Chondrocyte (in vitro differentiated cells): ENCODE measurements around the gene MRPL38. TPM values are rescaled to one million over a fixed set of nuclear protein-coding genes. Genes with fewer than 3 reads are reported as not detected.
"Not testable (repeated sequence)": the region's sequence is repeated elsewhere in the genome, so short reads cannot be mapped to it uniquely, and the experiment has no call there.

Experiments
- DNase-seq: peaks from one replicate; pipeline ENCODE4 v3.0.0; 2021; ENCODE audit warnings: mixed read lengths, low spot score
- H3K27ac Mint-ChIP-seq: one replicate; pipeline ENCODE4 v1.8.0; 2021; ENCODE audit warnings: mild to moderate bottlenecking, moderate library complexity, mixed read lengths; ENCODE audit not compliant: unreplicated experiment
- H3K27me3 Mint-ChIP-seq: 2 replicates; pipeline ENCODE4 v1.8.0; 2021; ENCODE audit warnings: low read depth, mixed read lengths
- H3K36me3 Mint-ChIP-seq: 2 replicates; pipeline ENCODE4 v1.8.0; 2021; ENCODE audit warnings: low read depth, mixed read lengths
- H3K4me1 Mint-ChIP-seq: 2 replicates; pipeline ENCODE4 v1.8.0; 2021; ENCODE audit warnings: low read depth, mild to moderate bottlenecking, mixed read lengths
- H3K4me3 Mint-ChIP-seq: one replicate; pipeline ENCODE4 v1.8.0; 2021; ENCODE audit warnings: mild to moderate bottlenecking, moderate library complexity, mixed read lengths; ENCODE audit not compliant: unreplicated experiment
- H3K9me3 Mint-ChIP-seq: 2 replicates; pipeline ENCODE4 v1.8.0; 2021; ENCODE audit warnings: low read depth, mixed read lengths
- total RNA-seq: library from RNA; stranded (reverse); gene quantifications from 3 replicates; pipeline ENCODE4 v1.2.1, GENCODE V29; 2021
- TF ChIP-seq, protein P1 (sequence below): fragments of 200-600 bp; sonication (generic); IDR thresholded peaks from 2 replicates; pipeline ENCODE4 v1.5.0; 2021; ENCODE audit warnings: antibody characterized with exemption, mild to moderate bottlenecking, moderate library complexity

The MRPL38 gene
- total RNA-seq, 1 donor from 2014 or later, result 47.4 TPM

DNA sequence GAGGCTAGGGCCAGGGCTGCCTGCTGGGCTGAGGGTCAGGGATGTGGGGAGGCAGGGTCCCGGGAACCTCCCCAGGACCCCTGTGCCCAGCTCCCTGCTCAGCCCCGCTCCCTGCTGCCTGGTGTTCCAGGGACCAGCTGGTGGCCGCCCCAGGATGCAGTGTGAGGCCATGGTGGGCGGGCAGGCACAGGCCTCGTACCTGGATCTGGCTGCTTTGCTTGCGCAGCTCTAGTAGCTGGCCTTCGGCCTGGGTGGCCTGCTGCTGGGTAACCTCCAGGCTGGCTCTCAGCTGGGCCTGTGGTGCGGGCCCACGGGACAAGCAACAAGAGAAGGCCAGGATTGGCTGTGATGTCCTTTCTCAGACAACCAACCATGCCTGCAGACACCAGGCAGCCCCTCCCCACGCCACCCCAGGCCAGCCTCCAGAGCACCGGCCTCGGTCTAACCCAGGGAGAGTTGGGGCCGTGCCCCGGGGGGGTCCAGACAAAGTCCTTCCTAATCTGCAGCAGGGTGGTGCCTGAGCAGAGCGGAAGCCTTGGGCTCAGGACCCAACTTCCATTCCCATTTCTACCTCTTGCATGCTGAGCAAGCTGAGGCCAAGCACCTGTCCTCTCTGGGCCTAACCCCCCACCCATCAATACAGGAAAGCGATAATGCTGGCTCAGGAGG, 12.0 kb downstream of the MRPL38 start:
- Mint-ChIP-seq H3K9me3 (no peaks in the 10 kb centered on the region), H3K27me3 (no peaks in the 10 kb centered on the region), H3K4me3 (no peak overlapping the region), H3K4me1 (peaks cover 26% of the 10 kb centered on the region), H3K27ac (no peak overlapping the region), H3K36me3 (peaks cover 5% of the 10 kb centered on the region)
- TF ChIP-seq, protein P1, sequence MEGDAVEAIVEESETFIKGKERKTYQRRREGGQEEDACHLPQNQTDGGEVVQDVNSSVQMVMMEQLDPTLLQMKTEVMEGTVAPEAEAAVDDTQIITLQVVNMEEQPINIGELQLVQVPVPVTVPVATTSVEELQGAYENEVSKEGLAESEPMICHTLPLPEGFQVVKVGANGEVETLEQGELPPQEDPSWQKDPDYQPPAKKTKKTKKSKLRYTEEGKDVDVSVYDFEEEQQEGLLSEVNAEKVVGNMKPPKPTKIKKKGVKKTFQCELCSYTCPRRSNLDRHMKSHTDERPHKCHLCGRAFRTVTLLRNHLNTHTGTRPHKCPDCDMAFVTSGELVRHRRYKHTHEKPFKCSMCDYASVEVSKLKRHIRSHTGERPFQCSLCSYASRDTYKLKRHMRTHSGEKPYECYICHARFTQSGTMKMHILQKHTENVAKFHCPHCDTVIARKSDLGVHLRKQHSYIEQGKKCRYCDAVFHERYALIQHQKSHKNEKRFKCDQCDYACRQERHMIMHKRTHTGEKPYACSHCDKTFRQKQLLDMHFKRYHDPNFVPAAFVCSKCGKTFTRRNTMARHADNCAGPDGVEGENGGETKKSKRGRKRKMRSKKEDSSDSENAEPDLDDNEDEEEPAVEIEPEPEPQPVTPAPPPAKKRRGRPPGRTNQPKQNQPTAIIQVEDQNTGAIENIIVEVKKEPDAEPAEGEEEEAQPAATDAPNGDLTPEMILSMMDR, result no peak
- no peak for DNase-seq

GRCh38 chr17:75891605-75892555, 12.8 kb downstream of the MRPL38 start:
- TF ChIP-seq, protein P1, result no peak
- H3K36me3 Mint-ChIP-seq, result peaks cover 5% of the 10 kb centered on the region
- no peak overlapping the region for H3K27ac Mint-ChIP-seq
- no peak overlapping the region for H3K4me3 Mint-ChIP-seq
- peaks cover 21% of the 10 kb centered on the region for H3K4me1 Mint-ChIP-seq
- no peaks in the 10 kb centered on the region for H3K9me3 Mint-ChIP-seq
- no peaks in the 10 kb centered on the region for H3K27me3 Mint-ChIP-seq
- DNase-seq, result no peak

DNA sequence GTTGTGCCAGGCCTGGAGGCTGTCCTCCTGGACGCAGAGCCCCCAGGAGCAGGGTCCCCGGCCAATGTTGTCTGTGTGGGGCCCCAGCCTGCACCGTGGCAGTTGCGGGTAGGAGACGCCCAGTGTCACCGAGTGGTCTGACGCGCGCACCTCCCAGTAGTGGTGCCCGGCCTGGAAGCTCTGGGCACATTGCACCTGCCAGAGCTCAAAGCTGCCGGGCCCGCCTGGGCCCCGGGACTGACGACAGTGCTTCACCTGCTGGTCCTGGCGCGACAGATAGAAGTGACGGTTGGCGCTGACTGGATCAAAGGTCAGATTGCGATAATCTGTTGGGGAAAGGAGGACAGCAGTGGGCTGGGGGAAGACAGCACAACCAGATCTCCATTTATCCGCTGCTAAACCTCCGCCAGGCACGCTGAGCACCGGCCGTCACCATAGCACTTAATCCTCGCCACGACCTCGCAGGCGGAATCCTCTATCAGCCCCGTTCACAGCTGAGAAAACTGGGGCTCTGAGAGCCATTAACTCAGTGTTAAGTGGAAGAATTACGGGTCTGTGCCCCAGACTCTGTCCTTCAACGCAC, 13.6 kb downstream of the MRPL38 start:
- no peak for DNase-seq
- H3K36me3 Mint-ChIP-seq, result peaks cover 5% of the 10 kb centered on the region

GRCh38 chr17:75889454-75889853, 15.2 kb downstream of the MRPL38 start:
- H3K4me1 Mint-ChIP-seq, result peaks cover 8% of the 10 kb centered on the region
- peaks cover 5% of the 10 kb centered on the region for H3K36me3 Mint-ChIP-seq
- H3K27me3 Mint-ChIP-seq, result no peaks in the 10 kb centered on the region
- no peak for DNase-seq
- TF ChIP-seq, protein P1, result no peak
- H3K27ac Mint-ChIP-seq, result no peak overlapping the region
- no peaks in the 10 kb centered on the region for H3K9me3 Mint-ChIP-seq
- H3K4me3 Mint-ChIP-seq, result no peak overlapping the region

More for the DNA sequence above, 13.6 kb downstream of the MRPL38 start:
- TF ChIP-seq, protein P1, result no peak
- peaks cover 21% of the 10 kb centered on the region for H3K4me1 Mint-ChIP-seq
- H3K27ac Mint-ChIP-seq, result no peak overlapping the region
- H3K9me3 Mint-ChIP-seq, result no peaks in the 10 kb centered on the region
- H3K4me3 Mint-ChIP-seq, result no peak overlapping the region
- no peaks in the 10 kb centered on the region for H3K27me3 Mint-ChIP-seq

DNA sequence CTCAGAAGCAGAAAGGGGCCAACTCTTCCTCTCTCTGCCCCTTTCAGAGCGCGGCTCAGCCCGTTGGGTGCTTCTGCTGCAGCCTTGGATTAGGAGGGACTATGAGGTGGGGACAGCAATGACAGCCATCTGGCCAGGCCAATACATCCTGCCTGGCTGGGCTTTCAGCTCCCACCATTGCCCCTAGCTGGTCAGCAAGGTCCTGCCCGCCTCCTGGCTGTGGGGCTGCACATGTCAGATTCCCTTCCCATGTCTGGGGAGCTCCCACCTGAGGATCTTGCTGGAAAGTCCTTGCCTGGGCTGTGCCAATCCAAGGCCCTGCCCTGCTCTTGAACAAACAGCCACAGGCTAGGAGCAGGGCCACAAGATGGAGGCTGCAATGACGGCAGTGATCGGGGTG, 16.2 kb downstream of the MRPL38 start:
- H3K4me3 Mint-ChIP-seq, result no peak overlapping the region
- H3K36me3 Mint-ChIP-seq, result peaks cover 5% of the 10 kb centered on the region
- TF ChIP-seq, protein P1, result no peak
- no peaks in the 10 kb centered on the region for H3K27me3 Mint-ChIP-seq
- no peak for DNase-seq
- H3K27ac Mint-ChIP-seq, result no peak overlapping the region
- no peaks in the 10 kb centered on the region for H3K4me1 Mint-ChIP-seq
- no peaks in the 10 kb centered on the region for H3K9me3 Mint-ChIP-seq

- not testable (repeated sequence) for H3K9me3 Mint-ChIP-seq, H3K27me3 Mint-ChIP-seq, H3K4me3 Mint-ChIP-seq
Observed at GRCh38 chr17:75885860-75886259, 18.8 kb downstream of the MRPL38 start.

More at GRCh38 chr17:75885860-75886259, 18.8 kb downstream of the MRPL38 start:
- H3K27ac Mint-ChIP-seq, H3K4me1 Mint-ChIP-seq, H3K36me3 Mint-ChIP-seq, DNase-seq: not testable (repeated sequence)
